Thyroid gland (tissue), 4 donors: ENCODE results near the gene UFSP2. TPM values are rescaled to one million over a fixed set of nuclear protein-coding genes. Genes with fewer than 3 reads are reported as not detected.

ENCODE experiments used
- DNase-seq, 2 donors: peaks; one replicate each; pipeline ENCODE4 v3.0.0-alpha.2; 2019
- H3K27ac ChIP-seq, 3 donors: fragments of 200-600 bp; sonication (generic); 1 replicate in 2 of 3; 2 replicates in 1 of 3; pipeline ENCODE4 v1.5.1; 2016 to 2019; ENCODE audit warnings: mild to moderate bottlenecking in 1 of 3, moderate library complexity in 1 of 3
- H3K27me3 ChIP-seq: fragments of 200-600 bp; sonication (generic); one replicate; pipeline ENCODE4 v1.5.1; 2019
- H3K36me3 ChIP-seq, 2 donors: fragments of 200-600 bp; sonication (generic); one replicate each; pipeline ENCODE4 v1.5.1; 2016 to 2019
- H3K4me1 ChIP-seq, 2 donors: fragments of 200-600 bp; sonication (generic); one replicate each; pipeline ENCODE4 v1.5.1; 2017 to 2019
- H3K4me3 ChIP-seq, 3 donors: fragments of 200-600 bp; sonication (generic); replicated peaks in 1 of 3; 1 replicate in 2 of 3; 2 replicates in 1 of 3; pipeline ENCODE4 v1.5.1; 2016; ENCODE audit warnings: mild to moderate bottlenecking in 1 of 3
- H3K9me3 ChIP-seq: fragments of 200-600 bp; sonication (generic); one replicate; pipeline ENCODE4 v1.5.1; 2017
- CTCF ChIP-seq, 6 experiments: fragments of 200-600 bp in 3 of 6; fragments of 450-650 bp in 3 of 6; sonication (generic) in 3 of 6; IDR thresholded peaks; one replicate each; pipeline ENCODE4 v1.5.1; 2016 to 2019; ENCODE audit warnings: antibody characterized with exemption in 6 of 6, mild to moderate bottlenecking in 2 of 6, inconsistent platforms in 1 of 6, moderate library complexity in 1 of 6
- POLR2A ChIP-seq, 2 donors: fragments of 450-650 bp; IDR thresholded peaks; one replicate each; pipeline ENCODE4 v1.6.1; 2017; ENCODE audit warnings: antibody characterized with exemption in 2 of 2, mild to moderate bottlenecking in 2 of 2, moderate library complexity in 1 of 2
- WGBS, 2 donors: methylation state at CpG; one replicate each; pipeline ENCODE4 v1.1.5; 2017; 5-methylcytosine and 5-hydroxymethylcytosine counted together
- intact Hi-C: fragments of 100-400 bp; cut with DNase I; formaldehyde crosslinking; loops from one replicate; pipeline ENCODE4 v1.15.1; 2023
- total RNA-seq, 4 donors: library from RNA; depleted of rRNA; stranded (reverse); fragments of >200 nt; gene quantifications; one replicate each; pipeline ENCODE4 v1.2.3, GENCODE V29; 2016

Gene UFSP2
- total RNA-seq, 4 donors from 2014 or later: 44.1 to 59.5 (median 53.4) TPM

- no peak overlapping the region for H3K4me3 ChIP-seq
- no peaks in the 10 kb centered on the region for H3K4me1 ChIP-seq
- H3K27ac ChIP-seq: no peak overlapping the region
- no peaks in the 10 kb centered on the region for H3K9me3 ChIP-seq
- TF ChIP-seq CTCF (IDR thresholded peaks at IDR 0.05) (no peak), POLR2A (IDR thresholded peaks at IDR 0.05) (no peak)
- H3K36me3 ChIP-seq: no peaks in the 10 kb centered on the region
- intact Hi-C loops: no loop called here
- H3K27me3 ChIP-seq: no peaks in the 10 kb centered on the region
- WGBS, 2 donors: 32 to 33% methylated on average over 3 of the region's 3 CpGs
- no peak for DNase-seq
Observed at GRCh38 chr4:185457136-185457535, 31.4 kb upstream of the UFSP2 start.

GRCh38 chr4:185456131-185456530 lies 30.4 kb upstream of the UFSP2 start:
- no peaks in the 10 kb centered on the region for H3K4me1 ChIP-seq
- H3K4me3 ChIP-seq: no peak overlapping the region
- H3K27me3 ChIP-seq: no peaks in the 10 kb centered on the region
- H3K36me3 ChIP-seq: no peaks in the 10 kb centered on the region
- intact Hi-C loops: no loop called here
- TF ChIP-seq POLR2A (IDR thresholded peaks at IDR 0.05) (no peak), CTCF (IDR thresholded peaks at IDR 0.05) (no peak)
- WGBS, 2 donors: 20 to 33% methylated on average over 2 of the region's 2 CpGs
- no peak for DNase-seq
- no peaks in the 10 kb centered on the region for H3K9me3 ChIP-seq
- H3K27ac ChIP-seq: no peak overlapping the region

- Histone ChIP-seq H3K27ac (no peak overlapping the region), H3K27me3 (no peaks in the 10 kb centered on the region), H3K9me3 (no peaks in the 10 kb centered on the region), H3K36me3 (no peaks in the 10 kb centered on the region), H3K4me1 (no peaks in the 10 kb centered on the region), H3K4me3 (no peak overlapping the region)
- intact Hi-C loops: no loop called here
- WGBS, 2 donors: 90 to 98% methylated on average over 2 of the region's 2 CpGs
- TF ChIP-seq CTCF (IDR thresholded peaks at IDR 0.05) (no peak), POLR2A (IDR thresholded peaks at IDR 0.05) (no peak)
- DNase-seq: no peak
Observed at GRCh38 chr4:185445209-185445608, 19.4 kb upstream of the UFSP2 start.

- intact Hi-C loops: no loop called here
- Histone ChIP-seq H3K9me3 (no peaks in the 10 kb centered on the region), H3K4me1 (no peaks in the 10 kb centered on the region), H3K36me3 (no peaks in the 10 kb centered on the region), H3K27ac (no peak overlapping the region), H3K27me3 (no peaks in the 10 kb centered on the region), H3K4me3 (no peak overlapping the region)
- TF ChIP-seq POLR2A (IDR thresholded peaks at IDR 0.05) (no peak), CTCF (IDR thresholded peaks at IDR 0.05) (no peak)
- no peak for DNase-seq
- 93% methylated on average over 2 of the region's 2 CpGs for WGBS, 2 donors
Observed at GRCh38 chr4:185441479-185441878, 15.7 kb upstream of the UFSP2 start.

- Histone ChIP-seq H3K27me3 (no peaks in the 10 kb centered on the region), H3K9me3 (no peaks in the 10 kb centered on the region), H3K4me3 (no peak overlapping the region), H3K4me1 (no peaks in the 10 kb centered on the region), H3K27ac (no peak overlapping the region), H3K36me3 (no peaks in the 10 kb centered on the region)
- DNase-seq: no peak
- TF ChIP-seq POLR2A (IDR thresholded peaks at IDR 0.05) (no peak), CTCF (IDR thresholded peaks at IDR 0.05) (no peak)
- intact Hi-C loops: no loop called here
Observed at GRCh38 chr4:185437809-185438208, 12.0 kb upstream of the UFSP2 start.
